Measurements from ENCODE around the gene PVRIG.
A peak's percentile ranks its signal among the peaks of the same experiment; 100 is the strongest.
"Not testable (repeated sequence)": the region's sequence is repeated elsewhere in the genome, so short reads cannot be mapped to it uniquely, and the experiment has no call there.

The PVRIG gene

GRCh38 chr7:100234660-100235317, 15.0 kb downstream of the PVRIG start:
- not testable (repeated sequence) for DNase-seq (ENCODE audit: low read depth)

GRCh38 chr7:100239975-100240374, 20.2 kb downstream of the PVRIG start:
- not testable (repeated sequence) for DNase-seq (ENCODE audit: low read depth)

- DNase-seq (ENCODE audit: low read depth), result not testable (repeated sequence)
These were observed 23.6 kb downstream of the PVRIG start for GRCh38 chr7:100243385-100243784.

GRCh38 chr7:100244988-100245605, 25.3 kb downstream of the PVRIG start:
- DNase-seq (ENCODE audit: low read depth), result not testable (repeated sequence)

- not testable (repeated sequence) for DNase-seq (ENCODE audit: low read depth)
These were observed 26.5 kb downstream of the PVRIG start for GRCh38 chr7:100246121-100246864.

- not testable (repeated sequence) for DNase-seq (ENCODE audit: low read depth)
These were observed 27.1 kb downstream of the PVRIG start for GRCh38 chr7:100246865-100247137.

GRCh38 chr7:100247152-100247757, 27.5 kb downstream of the PVRIG start:
- peak; percentile 49 for DNase-seq (ENCODE audit: low read depth)

GRCh38 chr7:100248483-100248882, 28.7 kb downstream of the PVRIG start:
- DNase-seq (ENCODE audit: low read depth), result no peak

- DNase-seq (ENCODE audit: low read depth), result no peak
These were observed 37.3 kb downstream of the PVRIG start for GRCh38 chr7:100257017-100257416.

GRCh38 chr7:100259984-100260383, 40.2 kb downstream of the PVRIG start:
- not testable (repeated sequence) for DNase-seq (ENCODE audit: low read depth)

- not testable (repeated sequence) for DNase-seq (ENCODE audit: low read depth)
These were observed 43.1 kb downstream of the PVRIG start for GRCh38 chr7:100262896-100263295.

GRCh38 chr7:100264223-100264622, 44.5 kb downstream of the PVRIG start:
- not testable (repeated sequence) for DNase-seq (ENCODE audit: low read depth)

GRCh38 chr7:100264669-100265165, 45.0 kb downstream of the PVRIG start:
- not testable (repeated sequence) for DNase-seq (ENCODE audit: low read depth)

GRCh38 chr7:100265851-100266250, 46.1 kb downstream of the PVRIG start:
- DNase-seq (ENCODE audit: low read depth), result not testable (repeated sequence)

GRCh38 chr7:100266576-100267354, 47.0 kb downstream of the PVRIG start:
- DNase-seq (ENCODE audit: low read depth), result no peak

GRCh38 chr7:100267648-100268047, 47.9 kb downstream of the PVRIG start:
- no peak for DNase-seq (ENCODE audit: low read depth)

GRCh38 chr7:100268882-100269281, 49.1 kb downstream of the PVRIG start:
- DNase-seq (ENCODE audit: low read depth), result not testable (repeated sequence)

- DNase-seq (ENCODE audit: low read depth), result not testable (repeated sequence)
These were observed 49.7 kb downstream of the PVRIG start for GRCh38 chr7:100269306-100270045.

GRCh38 chr7:100270046-100270918, 50.5 kb downstream of the PVRIG start:
- DNase-seq (ENCODE audit: low read depth), result not testable (repeated sequence)
